Endothelial cell of umbilical vein (primary cell): ENCODE results near the gene SIX5. TPM values are rescaled to one million over a fixed set of nuclear protein-coding genes. Genes with fewer than 3 reads are reported as not detected.

Source experiments
- BruUV-seq: library from RNA; stranded (reverse); fragments of 400-500 nt; replicated peaks from 2 replicates; lab custom pipeline; 2021; lab: Mats Ljungman, UMichigan
- CTCF ChIA-PET: fragments of 300-600, 350-600 bp; sonication (Branson Sonifier 250); formaldehyde crosslinking; loops from one replicate; lab custom pipeline; 2021; ENCODE audit warnings: antibody characterized with exemption, inconsistent platforms; lab: Charles Lee
- POLR2A ChIA-PET: fragments of 300-600, 350-600 bp; sonication (Branson Sonifier 250); formaldehyde crosslinking; loops from one replicate; lab custom pipeline; 2021; ENCODE audit warnings: antibody characterized with exemption, inconsistent platforms; lab: Charles Lee
- DNase-seq: peaks from one replicate; pipeline ENCODE4 v3.0.0-alpha.2; 2011; ENCODE audit warnings: low read depth, low spot score
- FAIRE-seq: peaks from 2 replicates; lab custom pipeline; 2011; peaks lifted over from hg19 to GRCh38; lab: Jason Lieb, UNC
- H2AFZ ChIP-seq: 2 replicates; pipeline ENCODE4 v1.6.0; 2012; ENCODE audit warnings: low read depth, low read length, control low read depth, inconsistent platforms
- H3K27ac ChIP-seq: 2 replicates; pipeline ENCODE4 v1.5.1; 2011; ENCODE audit warnings: low read depth, mild to moderate bottlenecking, control low read depth, low read length, moderate library complexity; ENCODE audit not compliant: insufficient read depth
- H3K27me3 ChIP-seq, 2 experiments: 2 replicates each; pipeline versions ENCODE4 v1.6.0 to v1.6.1; 2011; ENCODE audit warnings: low read length in 2 of 2, mixed read lengths in 1 of 2; ENCODE audit not compliant: control insufficient read depth in 2 of 2, insufficient read depth in 2 of 2
- H3K36me3 ChIP-seq, 2 experiments: 2 replicates in 1 of 2; 3 replicates in 1 of 2; pipeline ENCODE4 v1.5.1; 2011; ENCODE audit warnings: low read length in 2 of 2, mild to moderate bottlenecking in 1 of 2, moderate library complexity in 1 of 2; ENCODE audit not compliant: control insufficient read depth in 2 of 2, insufficient read depth in 2 of 2; ENCODE audit errors: extremely low read depth in 1 of 2
- H3K4me1 ChIP-seq: 3 replicates; pipeline ENCODE4 v1.5.1; 2011; ENCODE audit warnings: mild to moderate bottlenecking, low read length; ENCODE audit not compliant: control insufficient read depth, insufficient read depth; ENCODE audit errors: extremely low read depth
- H3K4me2 ChIP-seq: 2 replicates; pipeline ENCODE4 v1.6.1; 2011; ENCODE audit warnings: low read length, control low read depth, mixed read lengths; ENCODE audit not compliant: insufficient read depth
- H3K4me3 ChIP-seq, 3 experiments: fragments of 200-600 bp in 1 of 3; sonication (generic), shearing (Covaris generic) in 1 of 3; replicated peaks in 1 of 3; 2 replicates each; pipeline ENCODE4 v1.5.1; 2011 to 2016; ENCODE audit warnings: control low read depth in 3 of 3, low read length in 3 of 3, mild to moderate bottlenecking in 2 of 3, inconsistent platforms in 1 of 3, low read depth in 1 of 3, moderate library complexity in 1 of 3; ENCODE audit not compliant: insufficient read depth in 1 of 3
- H3K79me2 ChIP-seq: 2 replicates; pipeline ENCODE4 v1.6.0; 2012; ENCODE audit warnings: low read length, inconsistent platforms; ENCODE audit not compliant: control insufficient read depth, insufficient read depth
- H3K9ac ChIP-seq: replicated peaks from 2 replicates; pipeline ENCODE3; 2011; ENCODE audit warnings: low read length, control low read depth; ENCODE audit not compliant: insufficient read depth; ENCODE audit errors: extremely low read depth
- H3K9me1 ChIP-seq: replicated peaks from 3 replicates; pipeline ENCODE4 v1.6.0; 2011; ENCODE audit warnings: mild to moderate bottlenecking, low read length; ENCODE audit not compliant: control insufficient read depth, insufficient read depth; ENCODE audit errors: extremely low read depth
- H3K9me3 ChIP-seq: replicated peaks from 2 replicates; pipeline ENCODE4 v1.5.1; 2012; ENCODE audit warnings: low read length, inconsistent platforms; ENCODE audit not compliant: control insufficient read depth, insufficient read depth
- H4K20me1 ChIP-seq: replicated peaks from 2 replicates; pipeline ENCODE3; 2011; ENCODE audit warnings: mild to moderate bottlenecking, low read length; ENCODE audit not compliant: control insufficient read depth, insufficient read depth; ENCODE audit errors: extremely low read depth
- CTCF ChIP-seq, 2 donors: IDR thresholded peaks; 1 replicate in 1 of 2; 2 replicates in 1 of 2; pipeline ENCODE4 v1.5.1; 2011; ENCODE audit warnings: low read length in 2 of 2, mild to moderate bottlenecking in 2 of 2, moderate library complexity in 2 of 2, control low read depth in 1 of 2, inconsistent platforms in 1 of 2, low read depth in 1 of 2; ENCODE audit not compliant: insufficient read depth in 1 of 2; ENCODE audit errors: extremely low read depth in 1 of 2
- EZH2 ChIP-seq: IDR thresholded peaks from 2 replicates; pipeline ENCODE4 v1.6.1; 2012; ENCODE audit warnings: borderline replicate concordance, low read depth, mild to moderate bottlenecking, moderate library complexity, low read length, inconsistent platforms; ENCODE audit not compliant: severe bottlenecking
- FOS ChIP-seq: IDR thresholded peaks from 2 replicates; pipeline ENCODE4 v1.6.1; 2011; ENCODE audit warnings: mild to moderate bottlenecking, low read length, moderate library complexity, borderline replicate concordance; ENCODE audit not compliant: insufficient read depth
- GATA2 ChIP-seq: IDR thresholded peaks from 2 replicates; pipeline ENCODE4 v1.7.0; 2011; ENCODE audit warnings: low read depth, mild to moderate bottlenecking, moderate library complexity, mixed read lengths, low read length; ENCODE audit not compliant: insufficient read length, insufficient read depth
- JUN ChIP-seq: IDR thresholded peaks from 2 replicates; pipeline ENCODE4 v1.6.1; 2011; ENCODE audit warnings: borderline replicate concordance, low read depth; ENCODE audit not compliant: insufficient read length, insufficient read depth
- MAX ChIP-seq: IDR thresholded peaks from 2 replicates; pipeline ENCODE4 v1.6.1; 2011; ENCODE audit not compliant: insufficient read depth, insufficient read length
- MYC ChIP-seq: IDR thresholded peaks from one replicate; pipeline ENCODE4 v1.6.1; 2011; ENCODE audit warnings: mild to moderate bottlenecking, low read depth, low read length
- POLR2A ChIP-seq: IDR thresholded peaks from 2 replicates; pipeline ENCODE4 v1.6.1; 2012; ENCODE audit warnings: low read depth, mild to moderate bottlenecking, control low read depth, low read length
- POLR2AphosphoS5 ChIP-seq: IDR thresholded peaks from 2 replicates; pipeline ENCODE4 v1.6.1; 2012; ENCODE audit warnings: low read depth, mild to moderate bottlenecking, control low read depth, low read length, moderate library complexity; ENCODE audit not compliant: insufficient read depth
- dilution Hi-C: fragments of 300-500 bp; cut with MboI; formaldehyde crosslinking; loops from one replicate; pipeline ENCODE4 v1.15.0; 2019; ENCODE audit warnings: low sequenced_read_pairs; ENCODE audit not compliant: extremely low pct_ligation_motif_present
- intact Hi-C: fragments of 100-400 bp; cut with micrococcal nuclease; formaldehyde crosslinking; loops from one replicate; pipeline ENCODE4 v1.10.0; 2022
- polyA plus RNA-seq, 4 experiments: library from polyadenylated mRNA; depleted of rRNA in 3 of 4; stranded (reverse) in 3 of 4; unstranded in 1 of 4; fragments of >200 nt; gene quantifications; 2 replicates each; pipeline versions ENCODE4 v1.2.1 to v1.2.3, GENCODE V29; 2011 to 2012; ENCODE audit warnings: missing spikeins in 1 of 4
- total RNA-seq: library from RNA; stranded (reverse); gene quantifications from 2 replicates; pipeline ENCODE4 v1.2.3, GENCODE V29; 2021

Gene SIX5
- total and polyA plus RNA-seq, 2 donors (not counting 3 experiments of a cell fraction or from before 2014, with no cell fraction given) = 13.1 to 16.7 TPM

DNA sequence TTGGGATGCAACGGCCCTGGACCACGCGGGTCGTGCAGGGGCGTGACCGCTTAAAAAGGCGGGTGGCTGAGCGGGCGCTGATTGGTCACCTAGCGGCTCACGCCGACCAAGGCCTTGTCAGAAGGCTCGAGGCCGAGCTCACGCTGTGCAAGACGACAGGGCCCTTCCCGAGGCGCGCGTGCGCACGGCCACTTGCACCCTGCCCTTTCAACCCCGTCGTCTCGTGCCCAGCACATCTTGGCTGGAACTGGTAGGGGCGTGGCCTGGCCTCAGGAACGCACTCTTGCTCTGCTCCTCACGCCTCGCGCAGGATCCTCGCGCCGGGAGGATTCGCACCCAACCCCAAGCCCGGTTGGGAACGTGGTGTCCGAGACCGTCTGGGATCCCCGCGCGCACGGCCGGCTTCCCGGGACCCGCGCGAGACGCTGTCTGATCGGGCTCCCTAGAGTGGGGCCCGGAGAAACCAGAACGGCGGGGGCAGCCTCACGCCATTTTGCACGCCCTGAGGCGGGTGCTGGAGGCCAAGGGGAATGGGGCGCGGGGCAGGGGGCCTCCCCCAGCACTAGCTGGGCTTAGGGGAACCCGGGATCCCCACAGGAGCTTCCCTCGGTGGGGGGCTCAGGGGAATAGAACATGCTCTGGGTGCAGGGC, 35.8 kb downstream of the SIX5 start, which contains the start of gene MEIOSIN:
MEIOSIN (plus strand) TSS at position 280 of the 651 bp plus-strand sequence. CDS start 1,938 bp downstream, outside the sequence.
- Histone ChIP-seq H3K9me1 (no peaks in the 10 kb centered on the region), H3K9me3 (no peaks in the 10 kb centered on the region), H3K27ac (no peak within 1 kb of the TSS), H3K4me1 (peaks cover 6% of the 10 kb centered on the region), H2AFZ (no peak within 1 kb of the TSS), H3K9ac (no peak within 1 kb of the TSS), H3K27me3 (no peaks in the 10 kb centered on the region), H3K4me3 (no peak within 1 kb of the TSS), H3K79me2 (peaks cover 22% of the 10 kb centered on the region), H3K36me3 (no peaks in the 10 kb centered on the region), H4K20me1 (no peaks in the 10 kb centered on the region), H3K4me2 (no peak within 1 kb of the TSS)
- BruUV-seq = no TSS peak
- ChIA-PET CTCF (interaction anchor here (1.0 to 1.2 kb wide), 2 partner anchors 41 to 84 kb away, joined by 3 to 4 read pairs; partner anchors contain the start of gene QPCTL), POLR2A (interaction anchor here (0.6 kb wide), 1 partner anchor 1866 kb away, joined by 6 read pairs; no protein-coding TSS in a partner anchor)
- no peak for DNase-seq
- TF ChIP-seq POLR2AphosphoS5 = no peak
- no peak for TF ChIP-seq CTCF (IDR thresholded peaks at IDR 0.05; ENCODE audit: extremely low read depth in 1 of 2, insufficient read depth in 1 of 2, low read depth in 1 of 2, low read length in 2 of 2)
- TF ChIP-seq MYC = no peak
- no peak for TF ChIP-seq EZH2
- no peak for TF ChIP-seq MAX
- TF ChIP-seq GATA2 = no peak
- no peak for TF ChIP-seq FOS
- no peak for TF ChIP-seq JUN
- no peak for TF ChIP-seq POLR2A
- dilution Hi-C loops (no loop called here), intact Hi-C loops (no loop called here)
- no peak for FAIRE-seq
